Mucosa of descending colon (tissue), 3 donors: ENCODE results near the gene KIF6. TPM values are rescaled to one million over a fixed set of nuclear protein-coding genes. Genes with fewer than 3 reads are reported as not detected.
"Not testable (repeated sequence)": the region's sequence is repeated elsewhere in the genome, so short reads cannot be mapped to it uniquely, and the experiment has no call there.

ENCODE experiments used
- ATAC-seq: fragments of 200-7000 bp; cut with Tn5 transposase; one replicate; pipeline ENCODE4 v1.9.1; 2020; ENCODE audit warnings: mild to moderate bottlenecking, moderate library complexity
- DNase-seq, 3 donors: peaks; one replicate each; pipeline ENCODE4 v3.0.0-alpha.2; 2020
- H3K36me3 ChIP-seq: fragments of 200-600 bp; one replicate; pipeline ENCODE4 v1.8.0; 2021; ENCODE audit warnings: low read depth, mild to moderate bottlenecking
- H3K4me1 ChIP-seq: fragments of 200-600 bp; one replicate; pipeline ENCODE4 v1.8.0; 2021; ENCODE audit warnings: low read depth, mild to moderate bottlenecking
- H3K4me3 ChIP-seq: fragments of 200-600 bp; one replicate; pipeline ENCODE4 v1.8.0; 2021; ENCODE audit warnings: mild to moderate bottlenecking
- H3K9me3 ChIP-seq: fragments of 200-600 bp; one replicate; pipeline ENCODE4 v1.8.0; 2021; ENCODE audit warnings: mild to moderate bottlenecking
- intact Hi-C, 2 donors: fragments of 100-400 bp; cut with DNase I in 1 of 2; cut with micrococcal nuclease in 1 of 2; formaldehyde crosslinking; loops; one replicate each; pipeline versions ENCODE4 v1.11.0 to v1.11.1; 2022; cut with DNase I, micrococcal nuclease
- total RNA-seq, 3 donors: library from RNA; stranded (reverse); fragmentation: NEBNext Ultra II Directional in 2 of 3; extraction: Animal tissue kit (Norgen Biotek cat#: 25700) in 2 of 3; gene quantifications; one replicate each; pipeline versions ENCODE4 v1.2.1 to v1.2.4, GENCODE V29; 2021 to 2023
- TF ChIP-seq, protein P1 (sequence below): fragments of 200-600 bp; IDR thresholded peaks from one replicate; pipeline ENCODE4 v1.8.0; 2022; ENCODE audit warnings: antibody characterized with exemption, mild to moderate bottlenecking
- donor health status: DM: no; HTN: no; CAD: no; lungs with moderate emphysema.
- donor health status: DM: no; HTN: no; CAD: no.
- donor health status: DM: no; HTN: yes; CAD: no.

The KIF6 gene
- total RNA-seq, 3 donors from 2014 or later, result 0.24 to 0.85 (median 0.52) TPM

DNA sequence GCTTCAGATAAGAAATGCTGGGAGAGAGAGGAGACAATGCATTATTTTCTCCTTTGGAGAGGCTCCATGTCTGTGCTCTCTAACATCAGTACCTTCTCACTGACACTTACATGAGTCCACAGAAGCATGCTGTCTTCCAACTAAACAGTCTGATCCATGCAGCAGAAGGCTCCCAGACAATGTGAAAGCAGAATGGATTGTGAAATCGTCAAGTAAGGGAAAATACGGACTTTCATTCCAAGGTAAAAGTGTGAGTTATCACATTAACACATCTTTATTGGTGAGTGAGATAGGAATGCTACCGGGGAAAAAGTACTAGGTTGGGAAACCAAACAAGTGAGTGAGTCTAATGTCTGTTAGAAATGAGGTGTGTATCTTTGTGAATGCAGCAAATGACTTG is 235.1 kb downstream of the KIF6 start:
- TF ChIP-seq, protein P1, sequence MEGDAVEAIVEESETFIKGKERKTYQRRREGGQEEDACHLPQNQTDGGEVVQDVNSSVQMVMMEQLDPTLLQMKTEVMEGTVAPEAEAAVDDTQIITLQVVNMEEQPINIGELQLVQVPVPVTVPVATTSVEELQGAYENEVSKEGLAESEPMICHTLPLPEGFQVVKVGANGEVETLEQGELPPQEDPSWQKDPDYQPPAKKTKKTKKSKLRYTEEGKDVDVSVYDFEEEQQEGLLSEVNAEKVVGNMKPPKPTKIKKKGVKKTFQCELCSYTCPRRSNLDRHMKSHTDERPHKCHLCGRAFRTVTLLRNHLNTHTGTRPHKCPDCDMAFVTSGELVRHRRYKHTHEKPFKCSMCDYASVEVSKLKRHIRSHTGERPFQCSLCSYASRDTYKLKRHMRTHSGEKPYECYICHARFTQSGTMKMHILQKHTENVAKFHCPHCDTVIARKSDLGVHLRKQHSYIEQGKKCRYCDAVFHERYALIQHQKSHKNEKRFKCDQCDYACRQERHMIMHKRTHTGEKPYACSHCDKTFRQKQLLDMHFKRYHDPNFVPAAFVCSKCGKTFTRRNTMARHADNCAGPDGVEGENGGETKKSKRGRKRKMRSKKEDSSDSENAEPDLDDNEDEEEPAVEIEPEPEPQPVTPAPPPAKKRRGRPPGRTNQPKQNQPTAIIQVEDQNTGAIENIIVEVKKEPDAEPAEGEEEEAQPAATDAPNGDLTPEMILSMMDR, result no peak
- no peak overlapping the region for H3K4me3 ChIP-seq
- H3K9me3 ChIP-seq, result no peaks in the 10 kb centered on the region
- H3K36me3 ChIP-seq, result no peaks in the 10 kb centered on the region
- intact Hi-C loops, result no loop called here
- ATAC-seq (peak; percentile 53), DNase-seq (no peak)
- no peaks in the 10 kb centered on the region for H3K4me1 ChIP-seq

DNA sequence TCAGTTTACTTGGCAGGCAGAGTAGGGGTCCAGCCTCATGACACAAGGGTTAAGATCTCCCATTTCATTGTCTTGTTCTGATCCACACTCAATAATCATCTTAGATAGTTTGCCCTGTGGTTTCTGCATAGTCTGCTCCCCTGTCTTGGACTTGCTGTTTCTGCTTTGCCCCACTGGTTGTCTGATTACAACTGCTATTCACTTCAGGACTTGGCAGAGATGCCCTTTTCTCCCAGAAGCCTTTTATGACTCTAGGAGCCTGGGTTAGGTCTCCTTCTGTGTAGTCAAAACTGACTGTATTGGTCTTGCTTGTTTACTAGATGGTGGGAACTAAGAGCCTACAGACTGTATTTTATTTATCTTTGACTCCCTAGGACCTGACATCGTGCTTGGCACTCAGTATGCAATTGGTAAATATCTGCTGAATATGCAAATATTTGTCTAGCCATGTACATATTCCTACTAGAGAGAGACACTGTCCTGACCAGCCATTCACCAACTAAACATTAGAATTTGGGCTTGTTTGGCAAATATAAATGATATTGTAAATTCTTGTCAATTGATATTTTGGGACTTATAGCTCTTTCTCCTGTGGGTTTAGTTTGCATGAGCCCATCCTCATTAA is 236.8 kb downstream of the KIF6 start:
- ATAC-seq, result peak; percentile 14
- H3K9me3 ChIP-seq, result no peaks in the 10 kb centered on the region
- intact Hi-C loops, result no loop called here
- H3K4me1 ChIP-seq, result no peaks in the 10 kb centered on the region
- TF ChIP-seq, protein P1, result no peak
- no peak overlapping the region for H3K4me3 ChIP-seq
- DNase-seq, result peak in 1 of 3 donors; percentile 34
- no peaks in the 10 kb centered on the region for H3K36me3 ChIP-seq

DNA sequence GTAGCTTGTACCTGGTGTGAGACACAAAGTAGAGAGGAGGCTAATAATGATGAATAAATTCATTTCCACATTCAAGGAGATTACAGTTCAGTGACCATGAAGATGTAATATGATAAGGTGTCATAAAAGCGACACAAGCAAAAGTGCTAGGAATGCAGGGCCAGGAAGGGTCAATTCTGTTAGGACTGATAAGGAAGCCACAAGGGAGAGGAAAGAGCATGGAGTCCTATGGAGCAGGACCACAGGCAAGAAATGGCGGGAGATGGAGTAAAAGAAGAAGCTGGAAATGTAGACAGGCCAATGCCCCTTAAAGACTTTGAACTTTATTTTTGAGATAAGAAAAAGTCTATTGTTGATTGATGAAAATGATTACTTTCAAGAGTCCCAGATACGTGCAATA is 240.9 kb downstream of the KIF6 start:
- TF ChIP-seq, protein P1, result no peak
- no peak for ATAC-seq
- intact Hi-C loops, result no loop called here
- Histone ChIP-seq H3K36me3 (no peaks in the 10 kb centered on the region), H3K4me3 (no peak overlapping the region), H3K4me1 (no peaks in the 10 kb centered on the region), H3K9me3 (peaks cover under 1% of the 10 kb centered on the region)
- no peak for DNase-seq

DNA sequence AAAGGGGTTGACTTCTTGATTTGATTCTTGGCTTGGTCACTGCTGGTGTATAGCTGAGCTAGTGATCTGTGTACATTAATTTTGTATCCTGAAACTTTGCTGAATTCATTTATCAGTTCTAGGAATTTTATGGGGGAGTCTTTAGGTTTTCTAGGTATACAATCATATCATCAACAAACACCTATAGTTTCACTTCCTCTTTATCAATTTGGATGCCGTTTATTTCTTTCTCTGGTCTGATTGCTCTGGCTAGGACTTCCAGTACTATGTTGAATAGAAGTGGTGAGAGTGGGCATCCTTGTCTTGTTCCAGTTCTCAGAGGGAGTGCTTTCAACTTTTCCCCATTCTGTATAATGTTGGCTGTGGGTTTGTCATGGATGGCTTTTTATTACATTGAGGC is 245.4 kb downstream of the KIF6 start:
- H3K9me3 ChIP-seq, H3K36me3 ChIP-seq, DNase-seq, H3K4me3 ChIP-seq, intact Hi-C loops, ATAC-seq: not testable (repeated sequence)
- peaks cover 12% of the 10 kb centered on the region for H3K4me1 ChIP-seq

DNA sequence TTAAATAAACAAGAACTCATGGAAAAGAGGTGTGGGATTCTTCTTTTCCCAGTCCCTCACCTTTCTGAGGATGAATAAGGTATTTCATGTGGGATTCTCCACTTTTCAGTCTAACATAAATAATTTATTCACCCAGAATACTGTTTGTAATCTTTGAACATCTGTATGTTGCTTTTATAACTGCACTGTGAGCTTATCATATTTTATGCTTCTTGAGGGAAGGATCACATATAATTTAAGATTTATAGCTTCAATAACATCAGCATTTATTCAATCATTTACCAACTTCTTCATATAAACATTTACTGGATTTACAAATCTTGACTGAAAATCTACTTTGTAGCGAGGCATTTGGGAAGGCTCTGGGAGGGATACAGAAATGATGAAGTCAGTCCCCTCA is 248.5 kb downstream of the KIF6 start:
- Histone ChIP-seq H3K36me3 (no peaks in the 10 kb centered on the region), H3K4me3 (no peak overlapping the region), H3K4me1 (peaks cover 12% of the 10 kb centered on the region), H3K9me3 (peaks cover 2% of the 10 kb centered on the region)
- peak; percentile 81 for ATAC-seq
- intact Hi-C loops, result no loop called here
- TF ChIP-seq, protein P1, result no peak
- DNase-seq, result no peak

DNA sequence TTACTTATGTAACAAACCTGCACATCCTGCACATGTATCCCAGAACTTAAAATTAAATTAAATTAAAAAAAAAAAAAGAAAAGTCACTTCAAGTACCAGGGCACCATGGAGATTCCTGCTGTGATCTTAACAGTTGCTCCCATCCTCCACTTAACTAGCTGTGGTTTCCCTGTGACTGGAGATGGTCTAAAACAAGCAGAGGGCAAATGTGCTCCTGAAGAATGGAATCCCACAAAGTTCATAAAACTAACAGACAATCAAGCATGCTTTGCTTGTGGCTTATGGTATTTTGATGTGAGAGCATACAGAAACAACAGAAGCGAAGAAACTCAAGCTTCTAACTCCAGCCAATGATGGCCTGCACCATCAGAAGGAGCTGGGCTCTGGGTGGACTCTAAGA is 249.1 kb downstream of the KIF6 start:
- ATAC-seq (peak; percentile 16), DNase-seq (no peak)
- H3K9me3 ChIP-seq, result peaks cover 2% of the 10 kb centered on the region
- TF ChIP-seq, protein P1, result no peak
- peaks cover 12% of the 10 kb centered on the region for H3K4me1 ChIP-seq
- intact Hi-C loops, result no loop called here
- H3K4me3 ChIP-seq, result no peak overlapping the region
- no peaks in the 10 kb centered on the region for H3K36me3 ChIP-seq
